HG03159 (cell line): ENCODE measurements around the gene VWA8.
A peak's percentile ranks its signal among the peaks of the same experiment; 100 is the strongest.

ENCODE experiments used
- ATAC-seq: cut with Tn5 transposase; IDR thresholded peaks from one replicate; pipeline ENCODE4 v1.9.1; 2021; ENCODE audit warnings: mild to moderate bottlenecking, moderate library complexity; ENCODE audit not compliant: unreplicated experiment

The VWA8 gene

DNA sequence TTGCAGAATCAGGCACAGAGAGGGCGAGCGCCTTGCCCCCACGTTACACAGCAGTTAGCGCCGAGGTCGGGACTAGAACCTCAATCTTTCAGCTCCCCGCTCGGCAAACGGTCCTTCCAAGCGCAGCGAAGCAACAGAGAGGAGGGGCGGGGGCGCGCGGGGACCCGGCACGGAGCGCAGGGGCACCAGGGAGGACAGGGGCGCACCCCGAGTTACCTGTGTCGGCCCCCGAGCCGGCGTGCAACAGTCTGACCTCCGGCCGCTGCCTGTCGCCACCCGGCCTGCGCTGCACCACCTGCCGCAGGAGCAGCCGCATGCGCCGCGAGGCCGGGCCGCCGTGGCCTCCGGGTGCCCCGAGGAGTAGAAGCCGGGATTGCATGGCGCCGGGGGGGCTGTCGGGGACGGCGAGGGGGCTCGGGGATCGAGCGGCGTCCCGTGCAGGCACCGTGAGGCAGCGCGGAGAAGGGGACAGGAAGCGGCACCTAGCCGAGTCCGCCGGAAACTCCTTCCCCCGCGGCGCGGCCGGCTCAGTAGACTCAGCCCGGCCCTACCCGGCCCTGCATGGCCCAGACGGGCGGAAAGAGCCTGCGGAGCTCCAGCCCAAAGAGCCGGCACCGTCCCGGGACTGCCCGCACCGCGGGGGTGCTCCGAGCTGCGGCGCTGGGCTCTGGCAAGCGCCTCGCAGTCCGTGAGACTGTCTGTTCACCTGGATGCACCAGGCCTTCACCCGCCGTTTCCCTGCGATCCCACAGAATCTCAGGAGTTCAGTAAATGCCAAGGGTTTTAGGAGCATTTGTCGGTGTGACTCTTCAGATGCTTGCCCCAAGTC is at the start of gene VWA8:
VWA8 (minus strand) TSS at position 473 of the 829 bp plus-strand sequence; CDS start at position 379, 94 bp downstream.
- ATAC-seq = peak; percentile 86

DNA sequence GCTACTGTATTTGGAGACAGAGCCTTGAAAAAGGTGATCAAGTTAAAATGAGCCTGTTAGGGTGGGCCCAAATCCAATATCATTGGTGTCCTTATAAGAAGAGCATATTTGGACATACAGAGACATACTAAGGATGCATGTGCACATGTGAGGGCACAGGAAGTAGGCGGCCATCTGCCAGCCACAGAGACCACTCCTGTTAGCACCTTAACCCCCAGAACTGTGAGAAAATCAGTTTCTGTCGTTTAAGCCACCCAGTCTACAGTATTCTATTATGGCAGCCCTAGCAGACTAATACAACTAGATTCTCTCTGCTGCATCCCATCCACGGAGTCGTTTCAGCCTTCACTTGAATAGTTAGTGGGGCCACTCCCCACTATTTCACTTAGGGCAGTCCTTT is 48.1 kb upstream of the VWA8 start:
- ATAC-seq = no peak

DNA sequence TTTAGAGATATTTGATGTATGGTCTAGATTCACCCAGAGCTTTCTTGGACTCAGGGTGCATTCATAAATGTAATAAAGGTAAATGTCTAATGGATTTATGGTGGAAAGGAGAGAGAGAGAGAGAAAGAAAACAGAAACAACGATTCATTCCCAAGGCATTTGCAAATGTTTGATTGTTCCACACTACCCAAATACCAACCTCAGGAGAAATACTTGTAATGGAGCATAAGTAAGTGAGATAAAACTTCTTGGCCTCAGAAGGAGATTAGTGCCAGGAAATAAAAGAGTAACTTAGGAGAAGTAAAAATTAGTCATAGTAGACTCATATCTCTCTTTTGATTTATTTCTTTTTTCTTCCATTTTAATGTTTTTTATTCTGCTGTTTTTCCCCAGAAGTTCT is 46.9 kb upstream of the VWA8 start:
- ATAC-seq = no peak

DNA sequence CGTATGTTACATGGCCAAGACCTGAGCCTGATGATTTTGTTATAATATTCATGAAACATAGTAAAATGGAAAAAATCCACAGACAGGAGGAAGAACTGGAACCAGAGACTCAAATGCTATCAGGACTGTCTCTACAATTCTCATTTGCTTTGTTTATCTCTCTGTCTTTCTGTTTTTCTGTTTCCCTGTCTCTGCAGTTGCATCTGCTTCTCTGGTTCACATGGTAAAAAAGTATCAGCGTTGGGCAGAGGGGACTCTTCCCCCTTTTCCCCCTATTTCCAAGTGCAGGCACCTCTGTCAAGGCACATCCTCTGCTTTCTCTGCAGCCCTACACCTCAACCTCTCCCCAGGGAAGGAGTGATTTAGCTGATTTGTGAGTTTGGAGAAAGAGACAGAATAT is 41.2 kb upstream of the VWA8 start:
- no peak for ATAC-seq

DNA sequence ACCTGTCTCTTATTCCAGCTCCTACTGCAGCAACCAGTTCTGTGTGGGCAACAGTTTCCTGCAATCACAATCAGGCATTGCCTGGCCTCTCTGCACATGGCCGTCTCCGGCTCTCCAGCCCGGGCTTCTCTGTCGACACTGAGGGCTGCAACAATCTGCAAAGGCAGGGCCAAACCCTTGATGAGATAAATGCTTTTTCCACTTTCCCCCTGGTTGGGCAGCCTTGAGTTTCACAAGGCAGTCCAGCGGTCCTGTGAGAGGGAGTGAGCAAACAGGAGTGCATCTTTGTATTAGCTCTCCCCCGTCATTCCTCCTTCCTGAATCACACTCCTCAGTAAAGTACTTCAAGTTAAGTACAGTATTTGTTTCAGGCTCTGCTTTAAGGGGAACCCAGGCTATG is 40.7 kb upstream of the VWA8 start:
- no peak for ATAC-seq

DNA sequence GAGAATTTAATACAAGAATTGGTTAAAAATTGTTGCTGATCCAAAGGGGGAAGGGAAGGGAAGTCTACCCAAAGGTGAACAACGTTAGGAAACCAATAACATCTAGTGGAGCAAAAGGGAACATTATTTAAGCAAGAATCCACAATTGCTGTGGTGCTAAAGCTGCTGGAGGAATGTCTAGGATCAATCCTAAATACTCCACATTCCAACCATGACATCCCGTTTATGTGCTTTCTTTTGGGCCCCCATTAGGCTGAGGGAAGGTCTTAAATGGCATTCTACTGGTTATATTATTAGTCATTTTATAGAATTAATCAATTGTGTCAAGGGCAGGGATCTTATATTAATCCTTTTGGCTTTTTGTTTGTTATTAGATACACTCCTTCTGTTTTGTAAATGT is 39.9 kb upstream of the VWA8 start:
- ATAC-seq = no peak

DNA sequence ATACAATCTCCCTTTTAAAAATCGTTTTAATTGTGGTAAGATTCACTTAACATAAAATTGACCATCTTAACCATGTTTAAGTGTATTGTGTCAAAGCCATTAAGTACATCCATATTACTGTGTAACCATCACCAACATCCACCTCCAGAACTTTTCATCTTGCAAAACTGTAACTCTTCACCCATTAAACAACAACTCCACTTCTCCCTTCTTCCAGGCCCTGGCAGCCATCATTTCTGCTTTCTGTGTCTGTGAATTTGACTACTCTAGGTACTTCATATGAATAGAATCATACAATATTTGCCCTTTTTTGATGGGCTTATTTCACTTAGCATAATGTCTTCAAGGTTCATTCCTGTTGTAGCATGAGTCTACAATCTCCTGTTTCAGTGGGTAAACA is 36.5 kb upstream of the VWA8 start:
- ATAC-seq = no peak

DNA sequence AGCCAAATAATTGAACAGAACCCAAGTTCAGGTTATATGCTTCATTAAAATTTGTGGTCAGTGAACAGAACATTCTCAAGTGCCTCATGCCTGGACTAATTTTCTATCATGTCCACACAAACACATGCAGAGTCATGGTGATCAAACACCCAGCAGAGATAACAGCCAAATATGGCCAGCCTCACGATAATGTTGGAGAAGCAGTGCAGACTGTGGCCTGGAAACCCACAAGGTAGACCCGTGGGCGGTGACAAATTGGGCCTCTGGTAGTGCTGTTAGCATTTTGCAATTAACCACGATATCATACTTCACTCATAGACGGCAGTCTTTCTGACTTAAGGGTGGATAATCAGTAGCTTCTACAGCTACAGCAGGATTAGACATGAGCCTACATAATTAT is 35.0 kb upstream of the VWA8 start:
- ATAC-seq = no peak

DNA sequence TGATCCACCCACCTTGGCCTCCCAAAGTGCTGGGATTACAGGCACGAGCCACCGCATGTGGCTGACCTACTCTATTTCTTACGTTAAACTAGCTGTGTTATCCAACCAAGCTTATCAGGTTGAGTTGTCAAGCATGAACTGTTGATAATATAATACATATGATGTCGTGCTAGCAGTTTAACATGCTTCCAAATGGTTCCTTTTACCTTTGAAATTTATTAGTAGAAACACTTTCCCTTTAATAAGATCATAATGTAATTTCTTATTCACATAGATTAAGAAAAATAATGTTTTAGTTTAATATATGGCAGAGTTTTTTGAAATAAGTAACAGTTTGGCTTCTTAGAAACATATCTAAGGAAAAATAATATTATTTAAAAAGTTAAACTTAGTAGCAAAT is 34.4 kb upstream of the VWA8 start:
- ATAC-seq = no peak

DNA sequence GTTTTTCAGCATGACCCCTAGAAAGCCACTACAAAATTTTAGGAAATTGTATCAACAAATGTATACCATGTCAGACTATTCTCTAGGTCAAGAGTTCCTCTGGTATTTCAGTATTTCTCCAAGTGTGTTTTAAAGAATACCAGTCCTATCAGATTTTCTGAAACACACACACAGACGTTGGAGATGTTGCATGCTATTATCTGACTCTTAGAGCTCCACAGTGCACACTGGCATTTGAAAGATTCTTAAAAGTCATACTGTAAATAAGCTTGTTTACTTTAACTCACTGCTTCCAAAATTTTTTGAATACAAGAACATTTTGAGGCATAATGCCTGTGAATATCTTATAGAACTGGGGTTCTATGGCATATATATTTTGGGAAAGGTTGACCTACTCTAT is 33.8 kb upstream of the VWA8 start:
- no peak for ATAC-seq

DNA sequence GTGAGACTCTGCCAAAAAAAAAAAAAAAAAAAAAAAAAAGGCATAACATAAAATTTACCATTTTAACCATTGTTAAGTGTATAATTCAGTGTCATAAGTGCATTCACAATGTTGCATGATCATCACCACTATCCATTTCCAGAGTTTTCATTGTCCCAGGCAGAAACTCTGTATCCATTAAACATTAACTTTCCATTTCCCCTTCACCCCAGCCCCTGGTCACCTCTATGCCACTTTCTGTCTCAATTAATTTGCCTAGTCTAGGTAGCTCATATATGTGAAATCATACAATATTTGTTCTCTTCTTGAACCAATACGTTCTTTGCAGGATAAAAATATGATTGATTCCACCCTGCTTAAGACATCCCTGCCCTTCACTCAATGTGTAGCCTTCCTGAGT is 31.0 kb upstream of the VWA8 start:
- ATAC-seq = no peak

DNA sequence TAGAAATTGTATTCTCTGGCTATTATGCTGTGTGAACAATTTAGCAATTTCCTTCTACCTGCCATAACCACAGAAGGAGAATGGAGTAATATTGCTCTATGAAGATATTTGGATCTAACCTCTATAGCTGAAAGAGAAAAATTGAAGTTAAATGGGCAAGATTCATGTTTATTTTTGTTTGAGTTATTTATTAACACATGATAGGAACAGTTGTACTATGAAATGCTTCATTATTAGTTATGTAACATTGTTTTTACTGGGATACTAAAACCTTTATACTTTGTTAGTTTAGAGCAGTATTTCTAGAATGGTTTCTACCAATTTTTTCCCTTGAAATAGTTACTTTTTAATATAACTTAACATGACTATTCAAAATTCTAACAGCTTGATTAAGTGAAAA is 27.3 kb upstream of the VWA8 start:
- ATAC-seq = no peak

DNA sequence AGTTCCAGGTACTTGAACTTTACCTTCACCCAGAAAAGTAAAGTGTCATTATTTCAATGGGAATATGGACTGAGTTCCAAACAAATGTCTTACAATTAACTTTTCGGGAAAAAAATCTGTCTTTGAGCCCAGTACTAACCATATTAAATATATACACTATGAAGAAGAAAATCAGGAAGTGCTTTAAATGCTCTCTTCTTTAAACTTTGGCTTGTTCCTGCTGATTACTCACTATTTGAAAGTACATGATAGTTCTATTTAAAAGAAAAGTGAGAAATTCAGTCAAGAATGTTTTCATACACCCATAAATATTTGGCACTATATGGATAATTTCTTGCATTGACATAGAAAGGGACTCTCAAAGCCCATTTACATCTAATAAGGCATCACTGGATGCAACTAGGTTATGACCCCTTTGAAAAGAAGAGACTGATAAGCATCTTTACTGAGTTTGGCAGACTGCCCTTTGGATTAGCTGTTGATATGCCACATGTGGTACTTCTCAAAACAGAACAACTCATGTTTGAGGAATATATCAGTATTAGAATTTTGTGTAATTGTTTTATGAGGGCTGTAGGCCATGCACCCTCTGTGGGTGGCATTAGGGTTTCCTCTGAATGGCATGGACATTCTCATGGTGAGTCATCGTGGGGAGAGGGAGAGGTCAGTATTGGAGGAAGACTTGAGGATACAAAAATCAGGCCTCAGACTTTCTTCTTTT is 25.0 kb upstream of the VWA8 start:
- no peak for ATAC-seq

DNA sequence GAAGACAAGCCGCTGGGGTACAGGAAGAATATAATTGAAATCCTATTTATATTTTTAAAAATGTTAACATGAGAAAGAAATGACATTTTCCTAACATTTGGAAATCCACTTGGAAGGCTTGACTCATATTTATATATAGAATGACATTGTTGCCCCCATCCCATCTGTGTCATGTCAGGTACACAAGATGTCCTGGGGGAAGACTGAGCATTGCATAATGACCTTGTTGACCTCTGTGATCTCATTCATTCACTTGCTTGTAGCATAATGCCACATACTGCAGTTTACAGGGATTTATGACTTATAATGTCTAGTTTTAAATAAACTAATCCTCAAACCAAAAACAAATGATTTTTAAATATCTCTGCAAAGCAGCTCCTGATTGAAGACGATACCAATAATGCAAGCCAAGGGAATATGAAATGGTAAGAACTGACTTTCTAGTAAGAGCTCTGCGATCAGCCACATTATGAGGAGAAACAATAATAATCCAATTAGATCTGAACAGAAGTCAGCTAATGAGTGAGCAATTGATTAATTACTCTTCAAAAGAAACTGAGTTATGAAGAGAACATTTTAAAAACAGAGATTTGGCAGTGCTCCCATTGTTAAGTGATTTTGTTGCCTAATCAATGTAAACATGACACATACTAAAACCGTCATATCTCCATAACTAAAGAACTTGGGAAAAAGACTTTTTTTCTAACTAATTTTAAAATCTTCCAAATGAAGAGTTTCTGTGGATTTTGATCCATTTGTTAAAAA is 21.2 kb upstream of the VWA8 start:
- ATAC-seq = no peak

DNA sequence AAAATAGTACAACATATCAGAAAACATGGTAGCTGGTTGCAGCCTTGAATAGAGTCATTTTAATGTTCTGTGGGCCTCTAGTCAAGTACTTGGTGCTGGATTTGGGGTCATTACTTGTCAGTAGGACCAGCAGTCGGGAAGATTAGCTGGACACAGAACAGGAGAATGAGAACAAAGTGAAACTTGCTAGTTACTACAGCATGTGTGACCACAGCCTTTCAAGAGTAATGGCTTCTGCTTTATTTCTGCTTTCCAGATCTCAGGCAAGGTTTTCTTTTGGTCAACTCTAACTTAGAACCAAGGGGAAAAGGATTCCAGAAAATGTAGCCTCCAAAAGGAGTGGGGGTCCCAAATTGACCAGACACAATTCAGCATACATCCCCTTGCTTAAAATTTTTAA is 17.1 kb upstream of the VWA8 start:
- no peak for ATAC-seq

DNA sequence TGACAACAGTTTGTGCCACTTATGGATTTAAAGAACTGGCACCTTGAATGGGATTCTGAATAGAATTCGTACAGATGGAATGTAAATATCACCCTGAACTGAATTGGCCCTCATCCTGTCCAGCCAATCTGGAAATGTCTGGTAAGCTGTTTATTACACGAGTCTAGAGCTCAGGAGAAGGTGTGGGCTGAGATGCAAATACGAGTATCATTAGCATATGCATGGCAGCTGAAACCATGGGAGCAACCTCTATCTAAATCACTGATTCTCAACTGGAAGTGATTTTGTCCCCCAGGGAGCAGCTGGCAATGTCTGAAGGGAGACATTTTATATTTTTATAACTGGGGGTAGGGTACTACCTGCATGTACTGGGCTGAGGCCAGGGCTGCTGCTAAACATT is 15.6 kb upstream of the VWA8 start:
- ATAC-seq = no peak

DNA sequence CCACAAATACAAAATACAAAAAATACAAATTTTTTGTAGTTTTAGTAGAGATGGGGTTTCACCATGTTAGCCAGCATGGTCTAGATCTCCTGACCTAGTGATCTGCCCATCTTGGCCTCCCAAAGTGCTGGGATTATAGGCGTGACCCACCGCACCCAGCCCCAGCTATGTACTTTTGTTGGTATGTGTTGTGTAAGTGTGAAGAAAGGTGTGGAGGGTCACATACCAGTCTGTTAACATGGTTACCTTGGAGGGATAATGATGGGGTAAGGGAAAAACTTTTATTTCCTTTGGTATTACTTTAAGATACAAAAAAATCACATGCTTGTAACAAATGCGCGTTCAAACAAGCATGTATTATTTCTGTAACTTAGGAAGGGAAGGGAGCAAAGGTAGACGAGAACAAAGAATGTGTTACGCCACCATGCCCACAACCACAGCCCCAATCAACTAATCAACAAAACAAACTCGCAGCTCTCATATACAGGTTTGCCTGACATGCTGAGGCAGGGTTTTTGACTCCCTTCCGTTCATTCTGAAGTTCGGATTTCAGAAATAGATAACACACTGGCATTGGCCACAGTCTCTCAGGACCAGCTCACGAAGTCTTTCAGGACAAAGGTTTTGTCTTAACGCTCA is 13.5 kb upstream of the VWA8 start:
- ATAC-seq = no peak

DNA sequence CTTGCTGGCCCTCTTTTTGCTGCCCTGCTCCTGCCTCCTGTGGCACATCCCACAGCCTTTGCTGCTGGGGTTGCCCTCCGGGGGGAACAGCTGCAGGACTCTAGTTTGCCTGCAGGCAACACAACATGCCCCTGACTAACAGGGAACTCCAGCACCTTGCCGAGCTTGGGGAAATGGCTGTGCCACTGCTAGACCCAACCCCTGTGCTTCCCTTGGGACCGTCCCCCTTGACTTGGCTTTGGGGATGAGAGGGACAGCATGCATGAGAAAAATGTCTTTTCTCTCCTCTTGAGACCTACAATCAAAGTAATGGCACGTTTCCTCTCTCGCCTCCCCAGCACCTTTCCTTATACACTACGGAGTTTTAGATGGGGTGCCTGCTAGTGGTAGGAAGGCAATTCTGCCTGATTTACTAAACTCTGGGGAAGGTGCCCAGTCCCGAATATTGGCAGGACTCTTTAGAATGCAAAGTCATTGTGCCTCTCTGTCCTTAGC is 12.4 kb upstream of the VWA8 start:
- no peak for ATAC-seq

DNA sequence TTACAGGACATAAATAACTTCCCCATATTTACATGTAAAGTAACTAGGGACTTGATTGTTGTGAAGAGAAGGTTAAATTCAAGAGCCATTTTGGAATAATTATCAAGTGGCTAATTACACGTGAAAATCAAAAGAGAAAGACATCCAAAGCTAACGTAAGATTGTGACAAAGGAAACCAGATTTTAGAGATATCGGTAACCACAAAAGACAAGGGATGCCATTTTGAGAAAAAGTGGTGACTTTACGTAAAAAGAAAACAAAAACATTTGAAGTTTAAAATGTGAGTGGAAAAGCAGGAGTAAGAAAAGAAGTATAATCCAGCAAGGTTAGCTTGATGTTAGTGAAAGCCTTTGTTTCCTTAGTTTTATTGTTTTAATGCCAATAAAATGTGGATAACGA is 10.9 kb upstream of the VWA8 start:
- ATAC-seq = no peak

DNA sequence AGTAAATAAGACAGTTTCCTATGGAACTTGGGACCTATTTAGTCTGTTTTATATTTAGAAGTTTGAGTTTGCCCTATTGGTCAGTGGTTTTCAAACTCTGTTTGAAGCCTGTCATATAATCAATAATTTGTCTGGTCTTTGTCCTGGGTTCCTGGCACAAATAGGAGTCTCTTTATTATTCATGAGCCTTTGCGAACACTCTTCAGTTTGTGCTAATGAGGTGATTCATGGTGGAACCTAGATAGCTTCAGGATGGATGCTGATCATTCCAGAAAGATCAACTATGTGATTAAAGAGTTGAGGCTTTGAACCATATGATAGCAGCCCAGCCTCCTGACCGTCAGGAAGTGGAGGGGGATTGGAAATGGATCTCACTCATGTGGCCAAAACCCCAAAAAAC is 10.0 kb upstream of the VWA8 start:
- ATAC-seq = no peak

DNA sequence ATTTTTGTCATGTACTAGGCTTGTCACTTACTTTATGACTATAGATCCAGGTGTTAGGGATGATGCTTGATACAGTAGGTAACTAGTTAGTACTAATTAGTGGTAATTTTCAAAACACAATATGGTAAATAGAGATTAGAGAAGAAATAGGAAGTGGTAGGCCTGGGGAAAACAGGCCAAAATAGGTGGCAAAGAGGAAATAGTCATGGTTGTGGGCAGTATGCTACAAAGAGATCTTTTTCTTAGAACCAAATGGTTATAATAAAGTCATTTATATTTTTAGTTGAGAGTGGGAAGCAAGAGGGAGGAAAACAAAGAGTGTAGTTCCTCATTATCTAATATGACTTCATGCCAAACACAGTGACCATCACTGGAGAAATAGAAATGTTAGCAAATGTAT is 9.1 kb upstream of the VWA8 start:
- no peak for ATAC-seq
